Testis (tissue), 3 donors: ENCODE measurements around the gene DPP10. TPM values are rescaled to one million over a fixed set of nuclear protein-coding genes. Genes with fewer than 3 reads are reported as not detected.

ENCODE experiments used
- DNase-seq: peaks from one replicate; pipeline ENCODE4 v3.0.0-alpha.2; 2019
- H3K27ac ChIP-seq, 2 donors: fragments of 200-600 bp; sonication (generic); one replicate each; pipeline ENCODE4 v1.5.1; 2019
- H3K27me3 ChIP-seq: fragments of 200-600 bp; sonication (generic); one replicate; pipeline ENCODE4 v1.5.1; 2019
- H3K36me3 ChIP-seq: fragments of 200-600 bp; sonication (generic); one replicate; pipeline ENCODE4 v1.5.1; 2017; ENCODE audit warnings: low read depth; ENCODE audit errors: missing control alignments
- H3K4me1 ChIP-seq: fragments of 200-600 bp; sonication (generic); one replicate; pipeline ENCODE4 v1.5.1; 2019
- H3K4me3 ChIP-seq, 2 donors: fragments of 200-600 bp; sonication (generic); one replicate each; pipeline ENCODE4 v1.5.1; 2017 to 2019
- H3K9me3 ChIP-seq: fragments of 200-600 bp; sonication (generic); one replicate; pipeline ENCODE4 v1.5.1; 2017
- POLR2A ChIP-seq: fragments of 450-650 bp; IDR thresholded peaks from one replicate; pipeline ENCODE4 v1.6.1; 2017; ENCODE audit warnings: antibody characterized with exemption, mild to moderate bottlenecking, moderate library complexity
- WGBS, 2 donors: methylation state at CpG; one replicate each; pipeline ENCODE4 v1.1.5; 2018; 5-methylcytosine and 5-hydroxymethylcytosine counted together
- intact Hi-C: fragments of 100-400 bp; cut with DNase I; formaldehyde crosslinking; loops from one replicate; pipeline ENCODE4 v1.15.1; 2023; ENCODE audit warnings: low total_unique reads
- polyA plus RNA-seq: library from polyadenylated mRNA; stranded (reverse); fragments of 350-450 nt; fragmentation: Illumina TruSeq; extraction: RNeasy Lipid Tissue Mini Kit (QIAGEN cat#74804); gene quantifications from one replicate; pipeline ENCODE4 v1.2.3, GENCODE V29; 2014; ENCODE audit warnings: low read depth, low replicate concordance; ENCODE audit not compliant: insufficient read depth
- total RNA-seq, 2 donors: library from RNA; depleted of rRNA; stranded (reverse); fragments of >200 nt; gene quantifications; one replicate each; pipeline ENCODE4 v1.2.3, GENCODE V29; 2016
- TF ChIP-seq, protein P1 (sequence below), 3 experiments: fragments of 450-650 bp in 2 of 3; fragments of 200-600 bp in 1 of 3; sonication (generic) in 1 of 3; IDR thresholded peaks; one replicate each; pipeline ENCODE4 v1.5.1; 2016 to 2019; ENCODE audit warnings: antibody characterized with exemption in 3 of 3, mild to moderate bottlenecking in 2 of 3, moderate library complexity in 1 of 3

DPP10 gene
- total and polyA plus RNA-seq, 3 donors from 2014 or later = 1.7 to 6.7 (median 6.7) TPM

DNA sequence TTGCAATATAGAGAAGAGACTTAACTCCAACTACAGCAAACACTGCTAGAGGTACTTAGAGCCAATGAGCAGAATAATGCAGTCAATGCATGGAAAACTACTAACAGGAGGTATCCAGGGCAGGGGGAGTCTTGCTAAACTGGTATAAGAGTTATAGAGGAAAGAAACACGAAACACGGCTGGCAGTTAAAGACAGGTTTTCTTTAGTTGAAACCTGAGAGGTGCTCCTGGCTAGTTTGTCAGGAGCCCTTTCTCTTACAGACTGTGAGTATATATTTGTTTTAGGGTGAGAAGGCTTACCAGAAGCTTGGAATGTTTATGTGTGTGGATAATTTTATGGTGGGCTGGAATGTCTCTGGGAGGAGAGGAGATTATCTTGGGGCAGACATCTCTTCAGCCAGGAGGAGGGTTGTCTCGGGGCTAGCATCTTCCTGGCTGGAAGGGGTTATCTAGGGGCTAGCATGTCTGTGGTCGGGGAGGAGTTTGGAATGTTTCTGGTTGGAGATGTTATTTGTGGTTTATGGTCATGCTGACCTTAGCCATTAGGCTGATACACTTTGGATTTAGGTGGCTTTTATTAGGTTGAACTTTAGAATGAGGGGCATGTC lies 1048.8 kb downstream of the DPP10 start:
- Histone ChIP-seq H3K27me3 (no peaks in the 10 kb centered on the region), H3K4me1 (no peaks in the 10 kb centered on the region), H3K27ac (no peak overlapping the region), H3K4me3 (no peak overlapping the region), H3K9me3 (no peaks in the 10 kb centered on the region), H3K36me3 (no peaks in the 10 kb centered on the region)
- 42 to 48% methylated on average over 4 of the region's 4 CpGs for WGBS, 2 donors
- no peak for DNase-seq
- no peak for TF ChIP-seq POLR2A
- TF ChIP-seq, protein P1, sequence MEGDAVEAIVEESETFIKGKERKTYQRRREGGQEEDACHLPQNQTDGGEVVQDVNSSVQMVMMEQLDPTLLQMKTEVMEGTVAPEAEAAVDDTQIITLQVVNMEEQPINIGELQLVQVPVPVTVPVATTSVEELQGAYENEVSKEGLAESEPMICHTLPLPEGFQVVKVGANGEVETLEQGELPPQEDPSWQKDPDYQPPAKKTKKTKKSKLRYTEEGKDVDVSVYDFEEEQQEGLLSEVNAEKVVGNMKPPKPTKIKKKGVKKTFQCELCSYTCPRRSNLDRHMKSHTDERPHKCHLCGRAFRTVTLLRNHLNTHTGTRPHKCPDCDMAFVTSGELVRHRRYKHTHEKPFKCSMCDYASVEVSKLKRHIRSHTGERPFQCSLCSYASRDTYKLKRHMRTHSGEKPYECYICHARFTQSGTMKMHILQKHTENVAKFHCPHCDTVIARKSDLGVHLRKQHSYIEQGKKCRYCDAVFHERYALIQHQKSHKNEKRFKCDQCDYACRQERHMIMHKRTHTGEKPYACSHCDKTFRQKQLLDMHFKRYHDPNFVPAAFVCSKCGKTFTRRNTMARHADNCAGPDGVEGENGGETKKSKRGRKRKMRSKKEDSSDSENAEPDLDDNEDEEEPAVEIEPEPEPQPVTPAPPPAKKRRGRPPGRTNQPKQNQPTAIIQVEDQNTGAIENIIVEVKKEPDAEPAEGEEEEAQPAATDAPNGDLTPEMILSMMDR (IDR thresholded peaks at IDR 0.05) = no peak
- intact Hi-C loops = no loop called here

DNA sequence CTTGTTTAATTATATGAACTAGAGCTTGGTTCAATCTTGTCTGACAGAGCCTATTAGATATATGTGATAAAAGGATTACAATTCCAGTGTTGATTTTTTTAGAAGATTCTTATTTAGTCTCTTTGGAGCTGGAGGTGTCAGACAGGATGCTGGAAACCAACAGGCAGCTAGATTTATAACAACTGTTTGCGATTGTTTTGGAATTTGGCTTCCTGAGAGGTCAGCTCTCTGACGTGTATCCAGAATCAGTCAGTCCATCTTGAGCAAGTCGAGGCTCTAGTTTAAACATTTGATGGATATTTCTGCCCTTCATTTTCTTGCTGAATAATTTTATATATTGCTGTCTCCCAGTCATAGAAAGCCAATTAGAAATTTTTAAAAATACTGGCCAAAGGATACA lies 1062.9 kb downstream of the DPP10 start:
- Histone ChIP-seq H3K4me3 (no peak overlapping the region), H3K27ac (no peak overlapping the region), H3K9me3 (no peaks in the 10 kb centered on the region), H3K27me3 (no peaks in the 10 kb centered on the region), H3K36me3 (no peaks in the 10 kb centered on the region), H3K4me1 (no peaks in the 10 kb centered on the region)
- 29 to 33% methylated on average over 3 of the region's 3 CpGs for WGBS, 2 donors
- DNase-seq = no peak
- TF ChIP-seq POLR2A = no peak
- TF ChIP-seq, protein P1 (IDR thresholded peaks at IDR 0.05) = no peak
- intact Hi-C loops = no loop called here

DNA sequence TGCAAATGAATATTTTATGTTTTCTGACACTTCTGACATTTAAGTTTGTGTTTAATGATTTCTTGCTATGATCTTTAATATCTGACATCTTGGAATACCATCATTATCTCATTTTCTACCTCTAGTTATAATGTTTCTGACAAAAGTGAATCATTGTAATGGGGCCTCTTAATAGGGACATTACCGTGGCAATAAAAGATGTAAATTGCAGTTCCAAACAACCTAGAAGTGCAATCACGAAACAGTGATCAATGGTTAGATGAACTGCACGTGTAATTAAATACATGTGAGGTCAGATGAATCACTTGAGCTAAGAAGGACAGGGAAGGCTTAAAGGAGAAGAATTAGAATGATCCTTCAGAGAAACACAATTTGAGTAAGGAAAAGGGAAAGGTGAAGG lies 1078.3 kb downstream of the DPP10 start:
- H3K36me3 ChIP-seq = no peaks in the 10 kb centered on the region
- H3K4me3 ChIP-seq = no peak overlapping the region
- H3K27ac ChIP-seq = no peak overlapping the region
- DNase-seq = no peak
- no peaks in the 10 kb centered on the region for H3K27me3 ChIP-seq
- no peaks in the 10 kb centered on the region for H3K9me3 ChIP-seq
- TF ChIP-seq, protein P1 (IDR thresholded peaks at IDR 0.05) = no peak
- no peak for TF ChIP-seq POLR2A
- intact Hi-C loops = no loop called here
- no peaks in the 10 kb centered on the region for H3K4me1 ChIP-seq
- WGBS, 2 donors = 73 to 78% methylated on average over 3 of the region's 3 CpGs

DNA sequence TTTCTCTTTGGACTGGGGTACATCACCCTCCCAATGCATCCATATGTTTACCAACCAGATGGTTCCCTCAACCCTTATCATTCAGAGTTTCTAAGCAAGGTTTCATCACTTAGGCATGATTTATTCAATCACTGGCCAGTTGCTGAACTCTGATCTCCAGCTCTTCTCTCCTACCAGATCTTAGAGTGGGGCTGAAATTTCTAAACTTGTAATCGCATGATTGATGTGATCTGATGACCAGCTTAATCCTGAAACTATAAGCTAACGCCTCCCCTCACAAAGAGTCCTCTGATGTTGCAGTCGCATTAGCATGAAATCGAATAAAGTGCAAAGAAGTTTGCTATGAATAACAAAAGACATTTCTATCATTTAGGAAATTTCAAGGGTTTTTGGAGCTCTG lies 1082.0 kb downstream of the DPP10 start:
- TF ChIP-seq, protein P1 (IDR thresholded peaks at IDR 0.05) = no peak
- TF ChIP-seq POLR2A = no peak
- Histone ChIP-seq H3K36me3 (no peaks in the 10 kb centered on the region), H3K27me3 (no peaks in the 10 kb centered on the region), H3K27ac (no peak overlapping the region), H3K9me3 (no peaks in the 10 kb centered on the region), H3K4me1 (no peaks in the 10 kb centered on the region), H3K4me3 (no peak overlapping the region)
- 70 to 75% methylated on average over 4 of the region's 4 CpGs for WGBS, 2 donors
- no peak for DNase-seq
- intact Hi-C loops = no loop called here

DNA sequence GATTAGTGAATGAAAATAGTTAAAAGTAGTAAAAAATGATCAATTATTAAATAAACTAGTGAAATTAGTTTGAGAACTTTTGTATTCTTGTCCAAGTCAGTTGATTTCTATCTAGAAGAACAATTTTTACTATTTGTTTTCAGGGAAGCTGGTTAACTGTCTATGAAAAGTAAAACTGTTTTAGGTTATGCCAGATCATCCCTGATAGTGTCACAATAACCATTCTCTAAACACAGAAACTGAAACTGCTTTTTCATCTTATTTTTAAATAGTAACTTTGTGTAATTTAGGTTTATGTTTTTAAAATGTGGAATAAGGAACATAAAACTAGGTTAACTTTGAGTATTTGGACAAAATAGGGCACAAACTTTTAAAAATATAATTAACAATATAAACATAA lies 1087.2 kb downstream of the DPP10 start:
- H3K36me3 ChIP-seq = no peaks in the 10 kb centered on the region
- intact Hi-C loops = no loop called here

More for the DNA sequence above, 1087.2 kb downstream of the DPP10 start:
- H3K9me3 ChIP-seq = no peaks in the 10 kb centered on the region
- H3K4me1 ChIP-seq = no peaks in the 10 kb centered on the region
- no peak overlapping the region for H3K27ac ChIP-seq
- no peaks in the 10 kb centered on the region for H3K27me3 ChIP-seq
- no peak for DNase-seq
- no peak for TF ChIP-seq POLR2A
- TF ChIP-seq, protein P1 (IDR thresholded peaks at IDR 0.05) = no peak
- H3K4me3 ChIP-seq = no peak overlapping the region
